Thyroid gland (tissue), 4 donors: Measurements from ENCODE around the gene ZNF699.

ENCODE experiments used
- POLR2A ChIP-seq, 2 donors: fragments of 450-650 bp; IDR thresholded peaks; one replicate each; pipeline ENCODE4 v1.6.1; 2017; ENCODE audit warnings: antibody characterized with exemption in 2 of 2, mild to moderate bottlenecking in 2 of 2, moderate library complexity in 1 of 2
- TF ChIP-seq, protein P1 (sequence below), 6 experiments: fragments of 200-600 bp in 3 of 6; fragments of 450-650 bp in 3 of 6; sonication (generic) in 3 of 6; IDR thresholded peaks; one replicate each; pipeline ENCODE4 v1.5.1; 2016 to 2019; ENCODE audit warnings: antibody characterized with exemption in 6 of 6, mild to moderate bottlenecking in 2 of 6, inconsistent platforms in 1 of 6, moderate library complexity in 1 of 6

DNA sequence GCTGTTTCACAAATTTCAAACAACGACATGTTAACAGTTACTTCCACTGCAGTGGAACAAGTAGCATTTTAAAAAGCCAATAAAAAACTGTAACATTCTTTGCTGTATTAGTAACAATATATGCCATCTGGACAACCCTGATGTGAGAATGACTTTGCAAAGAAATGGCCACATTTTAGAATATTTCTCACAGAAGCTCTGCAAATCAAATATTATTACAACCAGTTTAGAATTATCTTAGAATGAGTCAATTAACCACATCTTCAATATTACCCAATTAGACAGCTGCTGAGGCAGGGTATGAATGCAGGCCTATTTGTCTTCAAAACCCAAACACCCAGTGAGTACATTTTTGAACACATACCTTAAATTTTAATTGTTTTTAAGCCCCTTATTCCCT, 3.2 kb downstream of the ZNF699 start:
- TF ChIP-seq, protein P1, sequence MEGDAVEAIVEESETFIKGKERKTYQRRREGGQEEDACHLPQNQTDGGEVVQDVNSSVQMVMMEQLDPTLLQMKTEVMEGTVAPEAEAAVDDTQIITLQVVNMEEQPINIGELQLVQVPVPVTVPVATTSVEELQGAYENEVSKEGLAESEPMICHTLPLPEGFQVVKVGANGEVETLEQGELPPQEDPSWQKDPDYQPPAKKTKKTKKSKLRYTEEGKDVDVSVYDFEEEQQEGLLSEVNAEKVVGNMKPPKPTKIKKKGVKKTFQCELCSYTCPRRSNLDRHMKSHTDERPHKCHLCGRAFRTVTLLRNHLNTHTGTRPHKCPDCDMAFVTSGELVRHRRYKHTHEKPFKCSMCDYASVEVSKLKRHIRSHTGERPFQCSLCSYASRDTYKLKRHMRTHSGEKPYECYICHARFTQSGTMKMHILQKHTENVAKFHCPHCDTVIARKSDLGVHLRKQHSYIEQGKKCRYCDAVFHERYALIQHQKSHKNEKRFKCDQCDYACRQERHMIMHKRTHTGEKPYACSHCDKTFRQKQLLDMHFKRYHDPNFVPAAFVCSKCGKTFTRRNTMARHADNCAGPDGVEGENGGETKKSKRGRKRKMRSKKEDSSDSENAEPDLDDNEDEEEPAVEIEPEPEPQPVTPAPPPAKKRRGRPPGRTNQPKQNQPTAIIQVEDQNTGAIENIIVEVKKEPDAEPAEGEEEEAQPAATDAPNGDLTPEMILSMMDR (IDR thresholded peaks at IDR 0.05): no peak
- TF ChIP-seq POLR2A (IDR thresholded peaks at IDR 0.05): no peak
